ENCODE data around the gene MLXIP.

The MLXIP gene

DNA sequence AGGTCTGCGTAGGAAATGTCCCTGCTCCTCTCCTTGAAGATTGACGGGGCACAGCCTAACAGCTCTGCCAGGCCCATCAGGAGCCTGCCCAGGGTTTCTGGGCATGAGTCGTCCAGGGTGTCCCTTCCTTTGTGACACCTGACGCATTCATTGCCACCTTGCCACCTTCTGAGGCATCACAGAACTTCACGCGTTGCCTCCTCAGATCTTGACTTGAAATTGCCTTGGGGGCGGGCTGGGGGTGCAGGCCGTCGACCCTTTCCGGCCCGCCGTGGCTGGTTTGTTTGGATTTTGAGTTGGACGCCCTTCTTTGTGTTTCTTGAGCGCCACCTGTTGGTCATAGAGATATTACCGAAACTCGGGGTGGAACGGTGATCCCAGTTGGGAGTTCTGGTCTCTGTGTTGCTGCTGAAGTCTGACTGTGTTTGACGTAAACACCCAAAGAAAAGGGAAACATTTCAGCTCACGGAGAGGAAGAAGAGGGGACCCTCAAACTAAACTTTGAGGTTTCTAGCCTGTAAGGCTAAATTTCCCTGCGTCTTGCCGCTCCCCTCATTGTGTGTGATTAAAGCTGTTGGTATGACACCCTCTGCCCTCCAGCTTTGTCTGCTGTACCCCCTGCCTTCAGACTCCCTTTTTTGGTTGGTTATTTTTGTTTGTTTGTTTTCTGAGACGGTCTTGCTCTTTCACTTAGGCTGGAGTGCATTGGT, 44.6 kb downstream of the MLXIP start:
- H3K4me3 ChIP-seq (ENCODE audit: low read depth, low read length): no peak overlapping the region
- in situ Hi-C loops (cut with HindIII; ENCODE audit: low pct_ligation_motif_present, low sequenced_read_pairs): no loop called here
- peak; percentile 71 for DNase-seq
- TF ChIP-seq, protein P1, sequence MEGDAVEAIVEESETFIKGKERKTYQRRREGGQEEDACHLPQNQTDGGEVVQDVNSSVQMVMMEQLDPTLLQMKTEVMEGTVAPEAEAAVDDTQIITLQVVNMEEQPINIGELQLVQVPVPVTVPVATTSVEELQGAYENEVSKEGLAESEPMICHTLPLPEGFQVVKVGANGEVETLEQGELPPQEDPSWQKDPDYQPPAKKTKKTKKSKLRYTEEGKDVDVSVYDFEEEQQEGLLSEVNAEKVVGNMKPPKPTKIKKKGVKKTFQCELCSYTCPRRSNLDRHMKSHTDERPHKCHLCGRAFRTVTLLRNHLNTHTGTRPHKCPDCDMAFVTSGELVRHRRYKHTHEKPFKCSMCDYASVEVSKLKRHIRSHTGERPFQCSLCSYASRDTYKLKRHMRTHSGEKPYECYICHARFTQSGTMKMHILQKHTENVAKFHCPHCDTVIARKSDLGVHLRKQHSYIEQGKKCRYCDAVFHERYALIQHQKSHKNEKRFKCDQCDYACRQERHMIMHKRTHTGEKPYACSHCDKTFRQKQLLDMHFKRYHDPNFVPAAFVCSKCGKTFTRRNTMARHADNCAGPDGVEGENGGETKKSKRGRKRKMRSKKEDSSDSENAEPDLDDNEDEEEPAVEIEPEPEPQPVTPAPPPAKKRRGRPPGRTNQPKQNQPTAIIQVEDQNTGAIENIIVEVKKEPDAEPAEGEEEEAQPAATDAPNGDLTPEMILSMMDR (IDR thresholded peaks at IDR 0.05; ENCODE audit: low read depth, low read length, missing control alignments): peak; percentile 79
- H3K27ac ChIP-seq: peak overlapping the region; percentile 7
- H3K36me3 ChIP-seq (replicated peaks): peaks cover 10% of the 10 kb centered on the region
- H3K27me3 ChIP-seq (replicated peaks): no peaks in the 10 kb centered on the region

DNA sequence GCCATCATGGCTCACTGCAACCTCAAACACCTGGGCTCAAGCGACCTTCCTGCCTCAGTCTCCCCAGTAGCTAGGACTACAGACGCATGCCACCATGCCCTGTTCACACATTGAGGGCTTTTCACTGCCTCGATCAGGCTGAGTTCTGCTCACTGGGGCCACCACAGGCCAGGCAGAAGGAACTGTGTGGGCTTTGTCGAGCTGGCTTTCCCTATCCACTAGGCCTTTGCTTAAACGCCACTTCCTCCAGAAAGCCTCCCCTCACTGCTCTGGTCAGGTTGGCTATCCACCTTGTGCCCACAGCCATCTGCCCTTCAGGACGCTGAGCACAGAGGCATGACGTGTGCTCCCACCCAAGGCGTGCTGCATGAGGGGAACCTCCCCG, 45.2 kb downstream of the MLXIP start:
- peak overlapping the region; percentile 7 for H3K27ac ChIP-seq
- DNase-seq: no peak
- peaks cover 16% of the 10 kb centered on the region for H3K36me3 ChIP-seq (replicated peaks)
- TF ChIP-seq, protein P1 (IDR thresholded peaks at IDR 0.05; ENCODE audit: low read depth, low read length, missing control alignments): no peak
- no peaks in the 10 kb centered on the region for H3K27me3 ChIP-seq (replicated peaks)
- in situ Hi-C loops (cut with HindIII; ENCODE audit: low pct_ligation_motif_present, low sequenced_read_pairs): no loop called here
- no peak overlapping the region for H3K4me3 ChIP-seq (ENCODE audit: low read depth, low read length)

DNA sequence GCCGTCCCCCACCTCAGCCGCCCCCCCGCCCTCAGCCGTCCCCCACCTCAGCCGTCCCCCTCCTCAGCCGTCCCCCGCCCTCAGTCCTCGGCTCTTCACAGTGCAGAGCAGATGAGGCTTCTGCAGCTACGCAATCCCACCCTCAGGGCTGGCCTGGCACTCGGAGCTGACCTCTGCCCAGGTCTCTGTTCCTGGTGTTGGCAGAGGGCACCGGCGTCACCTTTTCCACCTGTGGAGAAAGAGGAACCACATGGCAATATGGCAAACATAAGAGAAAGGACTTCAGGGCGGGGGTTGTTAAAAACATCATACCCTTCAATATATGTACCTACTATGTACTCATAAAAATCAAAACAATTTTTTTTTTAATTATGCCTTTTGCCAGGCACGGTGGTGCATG, 45.8 kb downstream of the MLXIP start:
- Histone ChIP-seq H3K27me3 (replicated peaks) (no peaks in the 10 kb centered on the region), H3K27ac (no peak overlapping the region), H3K36me3 (replicated peaks) (peaks cover 22% of the 10 kb centered on the region), H3K4me3 (ENCODE audit: low read depth, low read length) (no peak overlapping the region)
- TF ChIP-seq, protein P1 (IDR thresholded peaks at IDR 0.05; ENCODE audit: low read depth, low read length, missing control alignments): no peak
- in situ Hi-C loops (cut with HindIII; ENCODE audit: low pct_ligation_motif_present, low sequenced_read_pairs): no loop called here
- DNase-seq: no peak

DNA sequence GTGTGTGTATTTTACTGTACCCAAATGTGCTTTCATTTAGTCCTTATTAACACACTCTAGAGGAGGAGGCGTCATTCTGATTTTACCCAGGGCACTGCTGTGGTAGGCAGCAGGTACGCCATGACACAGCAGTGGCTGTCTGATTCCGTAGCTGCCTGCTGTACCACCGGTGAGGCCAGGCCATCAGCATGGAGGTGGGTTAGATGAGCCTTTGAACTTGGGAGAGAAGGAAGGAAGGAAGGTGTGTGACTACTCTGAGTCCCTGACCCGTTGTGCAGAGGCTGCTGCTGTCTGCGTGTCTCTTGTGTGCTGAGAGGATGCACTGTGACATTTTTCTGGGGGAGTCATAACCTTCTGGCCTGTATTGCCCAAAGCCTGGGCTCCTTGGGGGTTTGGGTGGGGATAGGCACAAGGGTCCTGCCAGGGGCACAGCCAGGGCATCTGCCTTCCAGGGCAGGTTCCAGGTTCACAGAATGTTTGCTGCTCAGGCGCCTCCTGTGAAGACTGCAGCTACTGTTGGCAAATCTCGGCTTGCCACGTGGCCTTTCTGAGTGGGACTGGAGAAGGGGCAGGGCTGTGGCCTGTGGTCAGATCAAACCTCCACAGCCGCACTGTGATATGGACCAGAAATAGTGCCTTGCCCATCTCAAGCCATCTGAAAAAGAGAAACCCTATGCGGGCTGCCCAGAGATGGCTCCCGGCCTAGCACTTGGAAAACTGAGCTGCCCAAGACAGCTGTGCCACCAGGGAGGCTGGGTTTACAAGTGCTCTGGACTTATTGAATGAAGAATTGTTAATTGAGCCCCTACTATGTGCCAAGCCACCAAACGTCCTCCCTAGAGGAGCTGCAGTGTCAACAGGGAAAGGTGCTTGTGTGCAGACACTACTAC, 47.1 kb downstream of the MLXIP start:
- in situ Hi-C loops (cut with HindIII; ENCODE audit: low pct_ligation_motif_present, low sequenced_read_pairs): no loop called here
- no peaks in the 10 kb centered on the region for H3K27me3 ChIP-seq (replicated peaks)
- no peak for DNase-seq
- no peak overlapping the region for H3K4me3 ChIP-seq (ENCODE audit: low read depth, low read length)
- TF ChIP-seq, protein P1 (IDR thresholded peaks at IDR 0.05; ENCODE audit: low read depth, low read length, missing control alignments): no peak
- no peak overlapping the region for H3K27ac ChIP-seq
- peaks cover 34% of the 10 kb centered on the region for H3K36me3 ChIP-seq (replicated peaks)

DNA sequence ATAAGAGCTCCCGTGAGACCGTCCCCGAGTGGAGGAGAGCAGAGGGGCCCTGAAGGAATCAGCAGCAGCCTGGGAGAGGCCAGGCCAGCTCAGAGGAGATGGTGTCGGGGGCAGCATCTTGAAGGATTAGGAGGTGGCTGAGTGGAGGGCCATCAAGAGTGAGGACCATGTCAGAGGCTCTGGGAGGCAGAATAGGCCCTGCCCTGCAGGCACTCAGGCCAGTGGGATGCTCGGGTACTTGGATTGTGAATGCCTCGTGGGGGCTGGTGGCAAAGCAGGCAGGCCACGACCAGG, 47.7 kb downstream of the MLXIP start:
- no peak for DNase-seq
- H3K27ac ChIP-seq: no peak overlapping the region
- no peaks in the 10 kb centered on the region for H3K27me3 ChIP-seq (replicated peaks)
- in situ Hi-C loops (cut with HindIII; ENCODE audit: low pct_ligation_motif_present, low sequenced_read_pairs): no loop called here
- TF ChIP-seq, protein P1 (IDR thresholded peaks at IDR 0.05; ENCODE audit: low read depth, low read length, missing control alignments): no peak
- no peak overlapping the region for H3K4me3 ChIP-seq (ENCODE audit: low read depth, low read length)
- peaks cover 36% of the 10 kb centered on the region for H3K36me3 ChIP-seq (replicated peaks)

Measured in brain microvascular endothelial cell (primary cell).